GM18867 (cell line): ENCODE measurements around the gene RUNX2.

Source experiments
- ATAC-seq: cut with Tn5 transposase; IDR thresholded peaks from one replicate; pipeline ENCODE4 v1.9.1; 2021; ENCODE audit warnings: mild to moderate bottlenecking, moderate library complexity; ENCODE audit not compliant: unreplicated experiment

RUNX2 gene

DNA sequence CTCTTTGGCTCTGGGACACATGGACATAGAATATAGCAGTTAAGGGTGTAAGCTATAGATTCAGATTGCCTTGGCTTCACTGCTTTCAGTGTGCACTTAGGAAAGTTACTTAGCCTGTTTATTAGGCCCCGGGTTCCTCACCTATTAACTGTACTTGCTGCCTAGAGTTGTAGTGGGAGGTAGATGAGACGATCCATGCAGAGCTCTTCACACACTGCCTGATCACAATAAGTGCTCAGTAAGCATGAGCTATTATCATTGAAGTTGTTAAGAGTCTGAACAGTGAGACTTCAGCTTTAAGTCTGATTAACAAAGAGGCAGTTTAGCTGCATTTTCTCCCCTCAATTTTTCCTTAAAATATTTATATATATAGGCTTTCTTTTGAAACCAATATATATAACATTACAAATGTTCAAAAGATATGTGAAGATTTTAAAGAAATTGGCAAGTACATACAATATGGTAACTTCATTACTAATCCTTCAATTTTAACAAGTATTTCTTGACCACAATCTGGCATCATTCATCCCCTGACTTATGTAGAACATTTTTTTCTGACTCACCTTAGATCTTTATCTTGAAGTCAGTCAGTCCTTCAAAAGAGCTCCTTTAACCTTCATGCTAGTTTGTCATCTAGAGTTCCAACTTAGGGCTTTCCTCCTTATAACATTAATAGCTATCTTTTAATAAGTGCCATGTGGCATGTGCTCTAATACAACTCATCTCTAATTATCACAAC lies 70.1 kb downstream of the RUNX2 start:
- ATAC-seq, result no peak

DNA sequence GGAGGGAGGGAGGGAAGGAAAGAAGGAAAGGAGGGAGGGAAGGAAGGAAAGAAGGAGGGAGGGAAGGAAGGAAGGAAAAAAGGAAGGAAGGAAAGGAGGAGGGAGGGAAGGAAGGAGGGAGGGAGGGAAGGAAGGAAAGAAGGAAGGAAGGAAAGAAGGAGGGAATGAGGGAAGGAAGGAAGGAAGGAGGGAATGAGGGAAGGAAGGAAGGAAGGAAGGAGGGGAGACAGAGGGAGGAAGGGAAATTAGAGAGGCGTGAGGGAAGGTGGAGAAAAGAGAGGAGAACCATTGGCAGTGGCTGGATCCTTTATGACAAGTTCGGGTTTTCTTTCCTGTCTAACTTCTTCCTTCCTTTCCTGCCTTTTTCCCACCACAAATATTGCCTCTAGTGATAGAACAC lies 71.9 kb downstream of the RUNX2 start:
- ATAC-seq, result no peak

DNA sequence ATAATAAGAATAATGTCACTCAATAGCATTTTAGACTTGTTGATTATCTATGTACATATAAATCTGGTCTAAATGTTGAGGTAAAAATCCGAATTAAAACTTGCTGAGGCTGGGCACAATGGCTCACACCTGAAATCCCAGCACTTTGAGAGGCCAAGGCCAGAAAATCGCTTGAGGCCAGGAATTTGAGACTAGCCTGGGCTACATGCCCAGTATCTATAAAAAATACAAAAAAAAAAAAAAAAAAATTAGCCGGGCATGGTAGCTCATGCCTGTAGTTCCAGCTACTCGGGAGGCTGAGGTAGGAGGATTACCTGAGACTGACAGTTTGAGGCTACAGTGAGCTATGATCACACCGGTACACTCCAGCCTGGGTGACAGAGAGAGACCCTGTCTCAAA lies 83.8 kb downstream of the RUNX2 start:
- ATAC-seq, result no peak

DNA sequence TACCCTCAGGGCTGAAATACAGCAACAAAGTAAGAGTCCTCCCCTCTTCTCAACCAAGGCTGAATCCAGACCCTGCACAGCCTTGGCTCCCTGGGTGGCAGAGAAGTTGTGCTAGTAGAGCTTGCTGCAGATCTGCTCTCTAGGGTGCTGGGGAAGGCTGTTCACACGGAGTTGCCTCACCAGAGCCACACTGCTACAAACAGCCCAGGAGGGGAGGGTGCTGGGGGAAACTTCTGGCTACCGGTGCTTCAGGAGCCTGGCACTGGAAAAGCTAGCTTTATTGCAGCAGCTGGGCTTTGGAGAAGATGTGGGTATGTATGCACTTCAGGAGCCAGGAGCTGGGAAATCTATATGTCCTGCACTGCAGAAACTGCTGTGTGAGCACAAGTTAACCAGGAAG lies 87.2 kb downstream of the RUNX2 start:
- no peak for ATAC-seq

DNA sequence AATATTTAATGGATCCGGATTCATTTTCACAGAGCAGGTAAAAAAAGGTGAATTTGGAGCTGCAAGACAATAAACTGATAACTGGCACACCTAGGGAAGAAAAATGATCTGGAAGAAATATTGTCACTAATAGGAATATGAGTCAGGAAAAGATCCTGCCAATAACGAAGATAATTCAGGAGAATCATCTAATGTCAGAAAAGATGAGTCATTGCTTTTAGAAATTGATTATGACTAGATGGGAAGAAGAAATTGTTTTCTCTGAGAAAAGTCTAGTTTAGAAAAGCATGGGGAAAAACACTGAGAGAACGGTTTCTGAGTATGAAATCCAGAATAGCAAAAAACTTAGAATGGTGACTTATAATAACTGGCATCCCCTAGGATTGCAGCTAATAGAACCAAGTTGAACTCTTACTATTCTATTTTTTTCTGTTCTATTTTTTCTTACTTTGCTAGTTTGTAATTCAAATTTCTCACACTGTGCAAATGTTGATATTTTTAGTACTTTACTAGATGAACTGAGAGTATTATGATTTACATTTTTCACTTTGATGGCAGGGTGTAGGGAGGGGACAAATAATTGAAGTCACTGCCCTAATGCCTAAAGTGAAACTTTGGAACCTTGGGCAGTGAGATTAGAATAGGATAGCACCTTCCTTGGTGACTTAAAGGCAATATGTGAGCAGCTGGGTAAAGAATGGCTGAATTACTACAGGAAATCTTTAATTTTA lies 87.8 kb downstream of the RUNX2 start:
- peak; percentile 71 for ATAC-seq

DNA sequence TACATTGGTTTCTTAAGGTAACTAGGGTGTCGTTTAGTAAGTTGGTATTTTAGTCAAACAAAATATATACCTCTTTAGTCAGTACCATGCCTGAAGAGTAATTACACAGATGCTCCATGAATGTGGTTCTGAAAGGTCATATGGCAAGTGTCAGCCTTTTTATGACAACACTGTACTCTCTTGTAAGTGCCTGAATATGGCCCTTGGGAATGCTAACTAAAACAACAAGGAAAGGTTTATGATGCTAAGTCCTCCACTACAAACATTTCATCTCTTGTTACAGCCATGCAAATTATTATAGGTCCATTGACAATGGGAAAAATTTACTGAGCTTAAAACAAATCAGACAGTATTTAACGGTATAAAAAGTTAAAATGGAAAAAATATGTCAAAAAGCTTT lies 88.6 kb downstream of the RUNX2 start:
- ATAC-seq, result no peak

DNA sequence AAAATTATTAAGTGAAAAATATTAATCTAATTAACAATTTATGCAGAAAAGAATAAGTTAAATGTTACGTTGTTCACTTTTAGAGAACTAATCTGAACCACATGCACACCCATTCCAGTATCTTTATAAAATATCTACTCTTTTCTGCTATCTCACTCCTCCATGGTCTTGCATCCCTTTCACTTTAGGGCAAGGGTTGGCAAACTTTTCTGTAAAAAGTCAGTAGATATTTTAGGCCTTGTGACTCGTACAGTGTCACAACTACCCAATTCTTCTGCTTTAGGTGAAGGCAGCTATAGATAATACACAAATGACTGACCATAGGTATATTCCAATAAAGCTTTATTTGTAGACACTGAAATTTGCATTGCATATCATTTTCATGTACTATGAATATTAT lies 89.3 kb downstream of the RUNX2 start:
- ATAC-seq, result no peak

DNA sequence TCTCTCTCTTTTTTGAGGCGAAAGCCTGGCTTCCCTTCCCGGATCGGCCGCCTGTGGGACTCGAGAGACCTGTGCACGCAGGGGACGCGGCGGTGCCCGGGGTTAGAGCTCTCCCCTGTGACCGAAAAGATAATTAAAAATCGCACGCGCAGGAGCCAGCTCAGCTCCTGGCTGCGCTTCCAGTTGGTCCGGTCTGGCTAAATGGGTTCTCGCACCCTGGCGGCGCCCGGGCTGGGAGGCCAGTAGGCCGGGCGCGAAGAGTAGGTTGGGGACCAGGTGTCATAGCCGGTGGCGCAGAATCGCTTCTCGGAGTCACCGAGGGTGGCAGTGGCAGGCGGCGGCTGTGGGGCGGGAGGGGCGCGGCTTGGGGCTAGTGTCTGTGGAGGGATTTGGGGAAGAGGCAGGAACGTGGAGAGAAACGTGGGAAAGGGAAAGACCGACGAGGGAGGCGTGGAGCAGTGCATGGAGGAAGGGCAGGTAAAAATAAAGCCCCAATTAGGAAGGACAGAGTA lies 91.5 kb downstream of the RUNX2 start:
- ATAC-seq, result no peak

DNA sequence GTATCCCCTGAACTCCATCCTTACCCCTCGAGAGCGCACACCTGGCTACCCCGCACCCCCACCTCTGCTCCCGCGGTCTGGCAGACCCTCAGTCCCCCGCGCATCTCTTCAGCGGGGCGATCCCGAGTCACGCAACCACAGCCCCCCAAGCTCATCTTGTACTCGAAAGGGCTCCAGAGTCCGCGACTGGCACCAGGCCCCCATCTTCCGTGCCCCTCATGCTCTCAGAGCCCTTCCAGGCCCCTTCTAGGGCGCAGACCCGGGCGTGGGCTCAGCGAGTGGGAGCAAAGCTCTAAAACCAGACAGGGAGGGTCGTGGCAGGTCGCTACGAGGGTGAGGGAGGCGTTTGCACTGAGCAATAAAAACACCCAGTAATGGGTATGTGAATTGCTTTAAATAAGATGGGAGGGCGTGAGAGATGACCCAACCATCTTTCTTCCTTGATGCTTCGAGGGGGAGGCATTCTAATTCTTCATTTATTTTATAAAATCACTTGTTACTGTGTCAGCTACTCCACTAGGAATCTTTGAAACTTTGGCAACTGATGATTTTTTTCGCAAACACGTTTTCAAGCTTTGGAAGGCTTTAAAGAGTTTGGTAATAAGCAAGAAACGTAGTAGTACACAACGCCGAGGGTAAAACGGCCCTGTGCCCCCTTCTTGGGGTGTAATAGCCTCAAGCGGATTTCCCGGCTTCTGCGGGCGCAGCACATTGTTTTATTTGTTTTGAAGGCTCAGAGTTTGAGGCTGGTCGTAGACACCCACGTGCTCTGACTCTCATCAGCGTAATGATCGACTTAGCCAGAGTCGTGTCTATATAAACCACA lies 92.2 kb downstream of the RUNX2 start:
- ATAC-seq, result no peak

DNA sequence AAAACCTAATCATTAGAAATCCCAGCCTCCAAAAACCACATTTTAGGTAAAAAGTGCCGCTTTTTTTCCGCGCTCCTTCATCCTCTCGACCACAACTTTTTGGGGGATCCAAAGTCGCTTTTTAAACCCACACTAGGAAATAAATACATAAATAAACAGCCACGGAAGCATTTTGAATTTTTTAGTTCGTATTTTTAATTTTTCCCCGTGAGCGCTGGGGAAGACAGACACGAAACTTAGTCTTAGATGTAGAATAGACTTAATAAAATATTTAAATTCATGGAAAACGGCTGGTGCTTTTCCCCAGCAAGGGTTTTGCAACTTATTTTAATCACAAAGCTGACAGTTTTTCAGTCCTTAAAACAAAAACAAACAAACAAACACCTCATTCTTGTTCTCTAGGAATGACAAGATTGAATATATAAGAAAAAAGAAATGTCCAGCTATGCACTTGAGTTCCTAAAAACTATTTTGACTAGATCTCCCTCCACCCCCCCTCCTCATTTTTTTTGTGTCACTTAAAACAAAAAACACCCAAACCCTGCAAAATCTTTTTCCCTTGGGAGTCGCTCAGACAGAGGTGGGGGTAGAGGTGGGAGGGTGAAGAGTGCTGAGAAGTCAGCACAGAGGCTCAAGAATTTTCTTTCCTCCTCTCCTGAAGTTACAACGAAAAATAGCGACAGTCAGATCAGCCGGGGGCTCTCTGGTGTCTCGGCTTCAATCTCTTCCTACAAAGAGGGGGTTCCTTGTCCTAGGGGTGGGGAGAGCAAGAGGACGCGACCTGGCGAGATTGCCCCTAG lies 93.0 kb downstream of the RUNX2 start:
- ATAC-seq, result no peak

DNA sequence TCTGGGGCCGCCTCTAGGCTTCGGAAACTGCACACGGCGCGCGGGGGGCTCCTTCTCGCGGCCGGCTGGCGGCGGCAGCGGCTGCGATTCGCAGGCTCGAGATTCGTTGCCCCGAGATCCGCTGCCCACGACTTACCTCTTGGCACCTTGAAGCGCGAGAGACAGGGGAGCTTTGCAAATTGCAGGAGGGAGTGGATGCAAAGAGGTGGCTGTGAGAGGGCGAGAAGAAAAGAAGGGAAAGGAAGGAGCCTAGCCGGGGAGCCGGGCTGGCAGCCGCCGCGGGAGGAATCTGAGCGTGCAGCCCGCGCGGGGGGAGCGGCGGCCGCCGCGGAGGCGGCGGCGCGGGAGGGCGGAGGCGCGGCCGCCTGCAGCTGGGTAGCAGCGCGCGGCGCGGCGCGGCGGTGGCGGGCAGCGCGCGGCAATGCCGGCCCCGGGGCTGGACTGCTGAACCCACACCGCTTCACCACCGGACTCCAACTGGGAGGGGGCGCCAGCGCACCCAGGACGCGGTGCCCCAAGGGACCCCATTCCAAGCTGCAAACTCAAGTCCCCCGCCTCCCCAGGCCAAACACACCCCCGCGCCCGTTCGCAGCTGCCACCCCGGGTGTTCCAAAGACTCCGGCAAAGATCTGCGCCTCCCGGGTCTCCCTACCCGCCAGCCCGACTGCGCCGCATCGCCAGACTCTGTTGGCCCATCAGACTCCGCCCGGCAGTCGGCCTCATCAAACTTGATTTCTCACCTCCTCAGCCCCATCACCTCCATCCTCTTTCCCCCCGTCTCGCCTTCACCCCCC lies 93.8 kb downstream of the RUNX2 start:
- peak; percentile 50 for ATAC-seq

DNA sequence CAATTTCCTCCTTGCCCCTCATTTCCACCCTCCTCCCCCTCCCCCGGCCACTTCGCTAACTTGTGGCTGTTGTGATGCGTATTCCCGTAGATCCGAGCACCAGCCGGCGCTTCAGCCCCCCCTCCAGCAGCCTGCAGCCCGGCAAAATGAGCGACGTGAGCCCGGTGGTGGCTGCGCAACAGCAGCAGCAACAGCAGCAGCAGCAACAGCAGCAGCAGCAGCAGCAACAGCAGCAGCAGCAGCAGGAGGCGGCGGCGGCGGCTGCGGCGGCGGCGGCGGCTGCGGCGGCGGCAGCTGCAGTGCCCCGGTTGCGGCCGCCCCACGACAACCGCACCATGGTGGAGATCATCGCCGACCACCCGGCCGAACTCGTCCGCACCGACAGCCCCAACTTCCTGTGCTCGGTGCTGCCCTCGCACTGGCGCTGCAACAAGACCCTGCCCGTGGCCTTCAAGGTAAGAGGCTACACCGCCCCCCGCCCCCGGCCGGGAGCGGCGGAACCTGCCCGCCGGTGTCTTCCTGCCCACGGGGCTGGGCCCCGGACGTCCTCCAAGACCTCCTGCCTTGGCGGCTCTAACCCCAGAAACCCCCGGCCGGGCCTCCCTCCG lies 94.5 kb downstream of the RUNX2 start:
- ATAC-seq, result peak; percentile 22

DNA sequence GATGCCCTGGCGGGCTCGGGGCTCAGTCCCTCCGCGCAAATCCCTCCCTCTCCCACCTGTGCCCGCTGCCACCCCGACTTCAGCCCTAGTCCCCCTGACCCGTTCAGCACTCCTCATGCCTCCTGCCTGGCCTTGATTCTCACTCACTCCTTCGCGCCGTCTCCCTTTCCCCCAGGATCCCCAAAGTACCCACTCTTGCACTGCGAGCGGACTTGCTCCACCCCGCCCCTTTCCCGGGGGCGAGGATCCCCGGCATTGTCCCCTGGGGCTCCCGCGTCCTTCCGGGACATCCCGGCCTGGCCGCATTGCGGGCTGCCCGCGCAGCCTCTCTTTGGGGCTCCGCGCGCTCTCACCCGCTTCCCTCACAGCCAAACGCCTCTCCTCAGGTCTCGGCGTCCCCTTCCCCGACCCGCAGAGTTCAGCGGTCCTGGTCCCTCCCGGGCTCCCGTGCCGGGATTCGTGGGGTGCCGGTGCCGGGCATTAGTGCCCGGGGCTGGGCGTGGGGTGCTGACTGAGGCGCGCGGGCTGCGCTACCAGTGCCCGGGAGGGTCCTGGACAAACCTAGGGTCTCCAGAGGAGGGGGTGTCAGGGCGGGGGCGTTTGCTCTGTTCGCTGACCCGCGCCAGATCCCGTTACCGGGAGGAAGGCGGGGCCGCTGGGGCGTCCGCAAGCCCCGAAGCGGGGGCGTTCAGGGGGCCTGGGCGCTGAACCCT lies 95.1 kb downstream of the RUNX2 start:
- ATAC-seq, result peak; percentile 12

DNA sequence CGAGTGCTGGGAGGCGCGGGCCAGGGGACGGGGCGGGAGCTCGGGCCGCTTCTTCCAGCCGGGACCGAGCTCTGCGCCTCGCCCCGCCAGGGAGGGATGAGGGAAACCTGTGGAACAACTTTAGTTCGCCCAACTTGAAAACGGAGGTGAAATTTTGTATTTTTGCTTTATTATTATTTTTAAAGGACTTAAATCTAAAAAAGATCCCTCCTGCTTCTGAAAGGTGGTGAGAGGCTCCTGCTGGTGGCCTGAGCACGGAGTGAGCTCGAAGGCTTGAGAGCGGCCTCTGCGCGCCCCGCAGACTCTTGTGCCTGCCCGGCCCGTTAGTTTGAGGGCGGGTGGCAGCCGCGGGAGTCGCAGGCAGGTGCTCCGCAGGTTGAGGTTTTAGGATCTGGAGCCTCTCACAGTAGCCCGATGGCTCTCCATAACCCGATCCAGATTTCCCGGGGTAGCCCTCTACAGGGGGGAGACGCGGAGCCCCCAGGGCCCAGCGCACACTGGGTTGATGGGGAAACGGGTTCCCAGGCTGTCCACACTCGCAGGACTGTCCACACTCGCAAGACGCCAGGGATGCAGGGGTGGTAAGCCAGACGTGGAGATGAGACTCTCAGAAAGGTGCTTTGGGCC lies 95.8 kb downstream of the RUNX2 start:
- no peak for ATAC-seq

DNA sequence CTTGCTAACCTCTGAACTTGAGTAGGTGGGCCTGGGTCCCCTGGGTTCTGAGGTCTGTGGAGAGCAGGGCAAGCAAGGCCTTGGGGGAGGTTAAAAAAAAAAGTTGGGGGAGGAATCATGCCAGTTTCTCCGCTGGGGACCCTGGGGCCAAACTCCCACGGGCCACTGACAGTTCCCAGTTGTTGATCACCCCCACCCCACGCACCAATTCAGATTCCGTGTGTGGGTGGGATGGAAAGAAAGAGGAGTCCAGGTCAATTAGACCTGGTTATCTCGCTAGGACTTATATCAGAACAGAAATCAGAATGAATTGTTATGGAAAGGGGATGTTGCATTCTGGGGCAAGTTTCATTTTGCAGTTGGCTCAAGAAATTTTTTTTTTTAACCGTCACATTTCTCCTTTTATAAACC lies 96.3 kb downstream of the RUNX2 start:
- ATAC-seq, result no peak

DNA sequence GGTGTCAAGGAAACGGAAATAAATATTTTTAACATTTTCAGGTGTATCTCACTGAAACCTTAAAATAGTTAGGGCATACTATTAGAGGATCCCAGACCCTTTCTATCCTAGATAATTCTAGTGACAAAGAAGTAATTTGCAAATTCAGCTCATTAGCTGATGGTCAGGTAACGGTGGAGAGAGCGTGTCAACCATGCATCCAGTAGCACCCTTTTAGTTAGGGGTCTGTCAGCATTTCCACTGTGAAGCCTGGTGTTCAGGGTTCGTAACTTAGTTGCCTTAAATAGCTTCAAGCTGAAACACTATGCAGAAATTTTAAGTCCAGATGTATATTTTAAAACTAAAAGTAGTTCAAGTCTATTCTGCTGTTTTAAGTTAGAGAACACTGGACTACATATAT lies 98.1 kb downstream of the RUNX2 start:
- no peak for ATAC-seq

DNA sequence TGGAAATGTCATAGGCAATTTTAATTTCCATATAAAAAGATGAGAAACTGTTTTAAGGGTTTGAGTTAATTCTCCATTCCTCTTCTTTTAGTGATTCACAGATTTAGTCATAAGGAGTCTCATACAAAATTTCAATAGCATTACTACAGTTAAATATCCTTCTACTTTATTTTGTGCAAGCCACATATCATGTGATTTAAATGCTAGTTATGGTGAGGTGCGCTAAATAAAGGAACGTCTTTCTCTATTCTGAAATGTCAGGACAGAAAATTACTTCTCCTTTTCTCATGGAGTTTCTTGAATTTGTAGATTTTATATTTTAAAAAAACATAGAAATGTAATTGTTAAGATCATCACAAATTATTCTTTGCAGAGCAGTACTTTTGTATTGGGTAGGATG lies 99.6 kb downstream of the RUNX2 start:
- ATAC-seq, result no peak

DNA sequence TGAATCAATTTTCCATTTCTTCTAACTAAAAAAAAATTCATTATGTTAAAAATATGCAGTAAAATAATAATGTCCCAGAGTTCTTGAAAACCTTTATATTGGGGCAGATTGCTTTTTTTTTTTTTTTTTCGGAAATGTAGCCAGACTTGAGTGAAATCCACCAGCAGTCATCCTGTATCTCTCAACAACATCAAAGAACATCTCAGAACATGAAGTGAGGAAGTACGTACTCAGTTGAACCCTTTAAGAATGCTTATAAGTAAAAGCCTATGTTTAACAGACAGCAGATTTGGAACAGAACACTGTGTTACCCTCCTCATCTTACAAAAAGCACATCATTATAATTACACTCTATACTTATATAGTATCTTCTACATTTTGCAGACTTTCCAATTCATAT lies 100.6 kb downstream of the RUNX2 start:
- ATAC-seq, result no peak
